Activated T-cell treated with anti-CD3 and anti-CD28 coated beads for 1 hour (primary cell): Measurements from ENCODE around the gene TXNL4B.
"Not testable (repeated sequence)": the region's sequence is repeated elsewhere in the genome, so short reads cannot be mapped to it uniquely, and the experiment has no call there.

Experiments used
- DNase-seq: peaks from one replicate; pipeline ENCODE4 v3.0.0-alpha.2; 2020; ENCODE audit warnings: low read depth

The TXNL4B gene

DNA sequence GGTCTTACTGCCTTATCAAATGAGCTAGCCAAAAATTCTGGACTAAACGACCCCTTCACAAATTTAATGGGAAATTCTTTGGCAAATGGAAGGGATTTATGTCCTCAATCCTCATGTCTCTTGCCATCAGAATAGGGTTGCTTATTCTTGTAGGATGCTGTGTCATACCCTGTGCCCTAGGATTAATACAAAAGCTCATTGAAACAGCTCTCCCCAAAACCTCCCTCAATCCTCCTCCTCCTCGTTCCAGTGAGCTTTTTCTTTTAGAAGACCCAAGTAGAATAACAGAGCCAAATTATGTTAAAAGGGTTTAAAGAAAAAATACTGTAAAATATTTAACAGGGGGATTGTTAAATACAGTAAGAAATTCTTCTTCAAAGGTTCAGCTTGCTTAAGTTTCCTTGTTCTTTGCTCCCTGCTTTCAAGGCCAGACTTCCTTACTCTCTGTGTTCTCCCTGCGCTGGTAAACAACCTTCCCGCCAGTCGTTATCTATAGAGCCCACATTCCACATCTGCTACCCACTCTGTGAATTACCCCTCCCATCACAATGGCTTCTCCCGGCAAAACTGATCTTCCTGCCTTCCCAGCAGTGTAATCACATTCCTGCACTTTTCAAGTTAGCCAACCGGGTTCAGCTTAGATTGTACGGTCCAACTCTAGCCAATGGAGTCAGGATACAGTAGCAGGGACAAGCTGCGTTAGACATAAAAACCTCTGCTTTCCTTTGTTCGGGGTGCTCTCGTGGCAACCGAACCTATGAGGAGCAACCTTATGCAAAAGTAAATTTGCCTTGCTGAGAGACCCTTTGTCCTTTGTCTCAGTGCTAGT, 20.7 kb downstream of the TXNL4B start:
- no peak for DNase-seq

GRCh38 chr16:72068930-72069329, 24.5 kb downstream of the TXNL4B start:
- DNase-seq, result no peak

DNA sequence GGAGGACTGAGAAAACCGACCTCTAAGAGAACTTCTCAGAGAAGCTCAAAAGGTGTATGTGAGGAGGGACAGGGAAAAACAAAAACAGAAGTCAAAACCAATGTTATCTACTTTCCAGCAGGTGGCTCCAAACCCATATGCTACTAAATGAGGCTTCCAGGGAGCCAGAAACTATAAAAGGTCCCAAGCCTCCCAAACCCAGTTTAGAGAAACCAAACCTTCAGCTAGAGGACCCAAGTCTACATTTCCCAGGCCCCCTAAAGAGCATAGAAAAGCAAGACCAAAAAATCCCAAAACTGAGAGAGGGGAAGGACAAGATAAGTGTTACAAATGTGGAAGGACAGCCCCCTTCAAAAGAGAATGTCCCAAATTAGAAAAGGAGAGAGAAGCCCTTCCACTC, 26.7 kb downstream of the TXNL4B start:
- DNase-seq, result no peak

DNA sequence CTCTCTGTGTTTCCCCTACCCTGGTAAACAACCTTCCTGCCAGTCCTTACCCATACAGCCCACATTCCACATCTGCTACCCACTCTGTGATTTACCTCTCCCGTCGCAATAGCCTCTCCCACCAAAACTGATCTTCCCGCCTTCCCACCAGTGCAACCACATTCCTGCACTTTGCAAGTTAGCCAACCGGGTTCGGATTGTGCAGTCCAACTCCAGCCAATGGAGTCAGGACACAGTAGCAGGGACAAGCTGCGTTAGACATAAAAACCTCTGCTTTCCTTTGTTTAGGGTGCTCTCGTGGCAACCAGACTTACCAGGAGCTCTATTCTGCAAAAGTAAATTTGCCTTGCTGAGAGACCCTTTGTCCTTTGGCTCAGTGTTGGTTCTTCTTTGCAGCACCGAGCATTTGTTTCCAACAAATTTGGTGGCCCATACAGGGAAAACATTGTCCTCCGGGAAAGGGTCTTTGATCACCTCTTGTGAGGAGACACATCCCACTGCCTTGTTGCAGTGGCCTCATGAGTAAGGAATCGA, 29.0 kb downstream of the TXNL4B start:
- DNase-seq, result no peak

- no peak for DNase-seq
Measured at GRCh38 chr16:72061564-72061963, 31.9 kb downstream of the TXNL4B start.

GRCh38 chr16:72060405-72060804, 33.0 kb downstream of the TXNL4B start:
- no peak for DNase-seq

GRCh38 chr16:72059060-72059459, 34.4 kb downstream of the TXNL4B start:
- DNase-seq, result not testable (repeated sequence)

GRCh38 chr16:72057313-72057712, 36.1 kb downstream of the TXNL4B start:
- not testable (repeated sequence) for DNase-seq

DNA sequence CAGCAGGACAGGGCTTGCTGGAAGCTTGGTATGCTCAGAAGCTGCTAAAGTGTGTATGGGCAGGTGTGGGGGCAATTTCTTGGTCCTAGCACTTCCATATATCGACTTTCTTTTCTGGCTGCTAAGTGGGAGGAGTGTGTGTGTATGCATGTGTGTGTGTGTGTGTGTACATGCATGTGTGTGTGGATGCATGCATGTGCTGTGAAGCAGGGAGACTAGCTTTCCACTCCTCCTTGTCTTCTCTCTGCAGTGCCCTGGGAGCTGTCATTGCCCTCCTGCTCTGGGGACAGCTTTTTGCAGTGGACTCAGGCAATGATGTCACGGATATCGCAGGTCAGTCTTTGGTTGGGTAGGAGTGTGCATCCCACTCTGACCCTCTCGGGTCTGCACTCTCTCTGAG, 37.5 kb downstream of the TXNL4B start:
- no peak for DNase-seq

DNA sequence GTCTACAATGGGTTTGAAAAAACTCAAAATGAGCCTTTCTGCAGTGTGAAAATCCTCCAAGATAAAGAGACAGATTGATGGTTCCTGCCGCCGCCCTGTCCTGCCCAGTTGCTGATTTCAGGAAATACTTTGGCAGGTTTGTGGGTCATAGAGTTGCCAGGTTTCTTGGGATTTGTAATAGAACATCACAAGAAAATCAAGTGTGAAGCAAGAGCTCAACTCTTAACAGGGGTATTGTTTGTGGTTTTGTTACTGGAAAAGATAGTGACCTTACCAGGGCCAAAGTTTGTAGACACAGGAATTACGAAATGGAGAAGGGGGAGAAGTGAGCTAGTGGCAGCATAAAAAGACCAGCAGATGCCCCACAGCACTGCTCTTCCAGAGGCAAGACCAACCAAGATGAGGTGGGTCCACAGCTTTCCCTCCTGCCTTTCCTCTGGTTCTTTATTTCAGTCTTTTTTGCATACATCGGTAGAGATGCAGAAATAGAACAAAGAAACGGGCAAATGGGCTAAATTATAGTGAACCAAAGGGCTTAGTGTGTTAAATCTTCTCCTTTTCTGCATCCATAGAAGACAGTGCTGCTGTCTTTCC, 39.1 kb downstream of the TXNL4B start, which contains the start of gene HP:
TSS of gene HP (plus strand) at position 252 of the 594 bp plus-strand sequence. CDS start at position 400, 148 bp downstream.
- not testable (repeated sequence) for DNase-seq

DNA sequence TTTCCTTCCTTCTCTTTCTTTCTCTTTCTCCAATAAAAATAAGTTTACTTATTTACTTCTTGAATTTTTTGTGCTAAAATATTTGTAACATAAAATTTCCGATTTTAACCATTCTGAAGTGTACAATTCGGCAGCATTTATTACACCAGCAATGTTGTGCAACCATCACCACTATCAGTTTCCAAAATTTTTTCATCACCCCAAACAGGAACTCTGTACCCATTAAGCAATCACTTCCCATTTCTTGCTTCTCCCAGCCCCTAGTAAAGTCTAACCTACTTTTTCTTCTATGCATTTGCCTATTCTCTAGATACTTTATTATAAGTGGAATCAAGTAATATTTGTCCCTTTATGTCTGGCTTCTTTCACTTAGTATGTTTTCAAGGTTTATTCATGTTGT, 41.6 kb downstream of the TXNL4B start:
- DNase-seq, result no peak

DNA sequence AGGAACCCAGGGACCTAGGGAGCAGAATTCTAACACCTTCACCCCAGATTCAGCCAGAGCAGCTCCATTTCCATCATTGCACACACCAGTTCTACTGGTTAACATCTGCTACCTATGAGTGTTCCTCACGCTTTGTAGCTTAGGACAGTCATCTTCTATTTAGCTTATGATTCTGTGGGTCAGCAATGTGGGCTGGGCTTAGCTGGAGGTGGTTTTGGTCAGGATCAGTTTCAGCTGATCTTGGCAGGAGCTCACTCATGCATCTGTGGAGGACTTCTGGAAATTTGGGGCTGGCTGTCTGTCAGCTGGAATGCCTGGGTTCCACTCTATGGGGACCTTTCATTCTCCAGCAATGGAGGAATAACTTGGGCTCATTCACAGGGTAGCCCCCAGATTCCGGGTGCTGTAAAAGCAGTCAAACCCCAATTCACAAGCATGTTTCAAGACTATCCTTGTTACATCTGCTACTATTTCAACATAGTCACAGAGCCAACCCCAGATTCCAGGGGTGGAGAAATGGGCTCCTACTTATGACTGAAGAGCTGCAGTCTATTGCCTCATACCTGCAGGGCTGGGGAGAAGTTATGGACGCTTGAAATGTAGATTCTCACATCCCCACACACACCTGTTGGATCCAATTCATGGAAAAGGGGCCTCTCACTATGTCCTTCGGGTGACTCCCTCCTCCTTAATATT, 42.5 kb downstream of the TXNL4B start:
- DNase-seq, result no peak

- no peak for DNase-seq
Measured at GRCh38 chr16:72049110-72049509, 44.3 kb downstream of the TXNL4B start.

GRCh38 chr16:72044825-72045359, 48.5 kb downstream of the TXNL4B start:
- DNase-seq, result no peak

- DNase-seq, result no peak
Measured at GRCh38 chr16:72044296-72044695, 49.1 kb downstream of the TXNL4B start.

DNA sequence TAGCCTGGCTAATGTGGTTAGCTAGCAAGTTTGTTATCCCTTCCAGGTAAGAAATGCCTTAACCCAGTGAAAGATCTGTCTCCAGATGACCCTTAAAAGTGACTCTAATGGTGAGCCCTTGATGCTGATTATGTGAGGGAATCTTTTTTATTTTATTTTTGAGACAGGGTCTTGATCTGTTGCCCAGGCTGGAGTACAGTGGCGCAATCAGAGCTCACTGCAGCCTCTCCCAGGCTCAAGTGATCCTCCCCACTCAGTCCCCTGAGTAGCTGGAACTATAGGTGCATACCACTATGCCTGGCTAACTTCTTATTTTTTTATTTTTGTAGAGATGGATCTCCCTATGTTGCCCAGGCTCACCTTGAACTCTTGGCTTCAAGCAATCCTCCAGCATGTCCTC, 49.9 kb downstream of the TXNL4B start:
- DNase-seq, result no peak

DNA sequence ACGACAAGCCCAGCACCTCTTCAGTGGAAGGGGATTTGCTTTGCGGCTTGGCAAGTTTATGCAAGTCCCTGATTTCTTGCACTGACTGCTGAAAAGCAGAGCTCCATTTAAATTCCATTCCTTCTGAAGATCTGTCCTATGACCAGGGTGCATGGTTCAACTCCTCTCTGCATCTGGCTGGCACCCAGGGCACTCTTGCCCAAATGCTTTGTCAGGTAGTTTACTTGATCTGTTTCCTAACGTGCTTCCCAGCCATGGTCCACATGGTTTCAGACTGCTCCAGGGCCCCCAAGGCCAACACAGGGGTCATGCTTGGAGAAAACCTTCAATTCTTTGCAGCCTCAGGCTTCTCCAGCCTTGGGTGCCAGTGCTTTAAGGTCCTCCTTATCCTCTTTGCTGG, 50.4 kb downstream of the TXNL4B start:
- DNase-seq, result no peak

DNA sequence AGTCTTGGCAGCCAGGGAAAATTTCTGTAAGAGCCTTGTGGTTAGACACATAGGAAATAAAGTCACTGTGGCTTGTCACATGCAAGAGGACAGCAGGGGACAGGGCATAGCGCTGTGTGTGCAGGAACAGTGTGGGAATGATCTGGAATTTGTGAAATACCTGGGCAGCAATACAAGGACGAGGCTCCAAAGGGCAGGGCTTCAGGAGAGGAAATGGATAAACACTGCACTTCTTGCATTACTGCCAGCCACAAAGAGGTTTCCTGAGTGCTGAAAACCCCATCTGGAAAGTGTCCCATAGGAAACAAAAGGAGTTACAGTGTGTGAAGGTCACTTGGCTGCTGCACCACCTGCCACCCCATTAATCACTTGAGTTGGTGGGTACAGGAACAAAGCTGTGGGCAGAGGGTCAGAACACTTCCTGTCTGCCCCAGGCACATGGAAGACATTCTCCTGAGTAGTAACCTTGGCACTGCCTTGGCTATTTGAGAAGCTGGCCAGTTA, 51.2 kb downstream of the TXNL4B start:
- DNase-seq, result no peak

DNA sequence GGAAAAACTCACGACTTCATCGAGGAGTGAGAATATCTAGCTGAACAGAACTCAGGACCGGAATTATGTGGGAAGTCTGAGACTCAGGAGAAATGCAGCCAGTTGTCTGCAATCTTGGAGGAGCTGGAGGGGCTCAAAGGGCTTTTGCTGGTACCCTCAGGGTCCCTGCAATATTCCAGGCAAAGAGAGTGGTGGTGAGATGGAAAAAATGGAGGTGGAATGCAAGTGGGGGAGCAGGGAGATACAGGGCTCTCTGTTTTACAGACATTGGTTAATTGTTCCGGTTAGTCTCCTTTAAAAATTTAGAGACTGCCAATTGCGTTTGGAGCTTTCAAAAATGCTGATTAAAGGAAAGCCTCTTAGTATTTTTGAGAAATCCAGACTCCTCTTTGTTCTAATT, 57.3 kb downstream of the TXNL4B start:
- no peak for DNase-seq
